HepG2 (cell line): ENCODE measurements around the gene JPT2. TPM values are rescaled to one million over a fixed set of nuclear protein-coding genes. Genes with fewer than 3 reads are reported as not detected.

Experiments
- ATAC-seq: fragments of 200-7000 bp; cut with Tn5 transposase; 3 replicates; pipeline ENCODE4 v1.9.1; 2020; ENCODE audit warnings: mild to moderate bottlenecking, moderate library complexity
- BruUV-seq: library from RNA; stranded (reverse); fragments of 400-500 nt; replicated peaks from 2 replicates; lab custom pipeline; 2021; lab: Mats Ljungman, UMichigan
- CTCF ChIA-PET: fragments of 300-600 bp; formaldehyde crosslinking; extraction: SDS; loops from one replicate; lab custom pipeline; 2021; ENCODE audit warnings: low total read pairs, inconsistent platforms, low intra/inter-chr PET ratio; lab: Yijun Ruan, JAX
- POLR2A ChIA-PET: fragments of 350-600 bp; sonication (Branson Sonifier 250); formaldehyde crosslinking; loops from one replicate; lab custom pipeline; 2020; ENCODE audit warnings: antibody characterized with exemption, inconsistent platforms; lab: Yijun Ruan, JAX
- DNase-seq: peaks from one replicate; pipeline ENCODE4 v3.0.0-alpha.2; 2015; ENCODE audit warnings: low spot score
- FAIRE-seq: peaks from 3 replicates; lab custom pipeline; 2011; peaks lifted over from hg19 to GRCh38; lab: Jason Lieb, UNC
- H2AFZ ChIP-seq: one replicate; pipeline ENCODE4 v1.6.1; 2011; ENCODE audit warnings: low read length, inconsistent platforms
- H3K27ac ChIP-seq: fragments of 300-600 bp; 3 replicates; pipeline ENCODE4 v1.8.0; 2011; ENCODE audit warnings: mixed run types, mild to moderate bottlenecking, mixed read lengths, low read length, inconsistent platforms; ENCODE audit not compliant: insufficient read depth; ENCODE audit errors: extremely low read length
- H3K27me3 ChIP-seq, 2 experiments: fragments of 200-600 bp in 1 of 2; 2 replicates in 1 of 2; 3 replicates in 1 of 2; pipeline versions ENCODE4 v1.6.0 to v1.8.0; 2011; ENCODE audit warnings: low read length in 2 of 2, mild to moderate bottlenecking in 2 of 2, moderate library complexity in 2 of 2, inconsistent platforms in 1 of 2; ENCODE audit not compliant: insufficient read depth in 2 of 2, control insufficient read depth in 1 of 2
- H3K36me3 ChIP-seq, 2 experiments: fragments of 200-600 bp in 1 of 2; replicated peaks in 1 of 2; 2 replicates in 1 of 2; 3 replicates in 1 of 2; pipeline versions ENCODE4 v1.5.1 to v1.8.0; 2011; ENCODE audit warnings: low read length in 2 of 2, inconsistent platforms in 1 of 2; ENCODE audit not compliant: insufficient read depth in 2 of 2, control insufficient read depth in 1 of 2
- H3K4me1 ChIP-seq: 2 replicates; pipeline ENCODE4 v1.5.1; 2012; ENCODE audit warnings: low read length, inconsistent platforms; ENCODE audit not compliant: insufficient read depth
- H3K4me2 ChIP-seq: 2 replicates; pipeline ENCODE4 v1.6.0; 2011; ENCODE audit warnings: low read depth, low read length, inconsistent platforms
- H3K4me3 ChIP-seq, 3 experiments: fragments of 200-600 bp in 1 of 3; sonication (generic), shearing (Covaris generic) in 1 of 3; replicated peaks in 1 of 3; 2 replicates each; pipeline ENCODE4 v1.5.1; 2011 to 2016; ENCODE audit warnings: low read length in 3 of 3, inconsistent platforms in 2 of 3, low read depth in 2 of 3, mild to moderate bottlenecking in 2 of 3, control low read depth in 1 of 3, mixed read lengths in 1 of 3; ENCODE audit not compliant: insufficient read depth in 1 of 3
- H3K79me2 ChIP-seq: one replicate; pipeline ENCODE4 v1.6.1; 2011; ENCODE audit warnings: low read length, inconsistent platforms; ENCODE audit not compliant: insufficient read depth
- H3K9ac ChIP-seq: 2 replicates; pipeline ENCODE4 v1.6.0; 2011; ENCODE audit warnings: mild to moderate bottlenecking, low read depth, low read length, inconsistent platforms; ENCODE audit not compliant: insufficient read depth
- H3K9me3 ChIP-seq: 2 replicates; pipeline ENCODE4 v1.5.1; 2012; ENCODE audit warnings: mild to moderate bottlenecking, low read length
- H4K20me1 ChIP-seq: 2 replicates; pipeline ENCODE4 v1.6.0; 2011; ENCODE audit warnings: inconsistent platforms, mild to moderate bottlenecking, low read length, moderate library complexity; ENCODE audit not compliant: insufficient read depth
- BRCA1 ChIP-seq: sonication (generic); formaldehyde crosslinking; IDR thresholded peaks from 2 replicates; pipeline ENCODE4 v1.4.0; 2020; ENCODE audit warnings: missing genetic modification reagents
- ETV6 ChIP-seq: sonication (generic); formaldehyde crosslinking; conservative IDR thresholded peaks from 2 replicates; pipeline ENCODE4 v1.4.0; 2020; ENCODE audit warnings: missing genetic modification reagents
- SNAPC2 ChIP-seq: sonication (generic); formaldehyde crosslinking; IDR thresholded peaks from 2 replicates; pipeline ENCODE4 v1.8.1; 2022; ENCODE audit warnings: mild to moderate bottlenecking, missing genetic modification reagents
- ZEB1 ChIP-seq: IDR thresholded peaks from 2 replicates; pipeline ENCODE4 v1.6.1; 2012; ENCODE audit warnings: mild to moderate bottlenecking, low read depth, inconsistent platforms; ENCODE audit not compliant: insufficient replicate concordance
- ZNF224 ChIP-seq: sonication (generic); formaldehyde crosslinking; IDR thresholded peaks from 2 replicates; pipeline ENCODE4 v1.5.0; 2020; ENCODE audit warnings: mild to moderate bottlenecking, missing genetic modification reagents
- ZNF501 ChIP-seq: sonication (generic); formaldehyde crosslinking; IDR thresholded peaks from 2 replicates; pipeline ENCODE4 v1.5.1; 2020; ENCODE audit warnings: mild to moderate bottlenecking, moderate library complexity, missing genetic modification reagents
- ZNF552 ChIP-seq: sonication (generic); formaldehyde crosslinking; IDR thresholded peaks from 2 replicates; pipeline ENCODE4 v1.9.0; 2022; ENCODE audit warnings: missing genetic modification reagents, mild to moderate bottlenecking, borderline replicate concordance
- ZNF577 ChIP-seq: sonication (generic); formaldehyde crosslinking; IDR thresholded peaks from 2 replicates; pipeline ENCODE4 v1.4.0; 2020; ENCODE audit warnings: mild to moderate bottlenecking, low read depth, missing genetic modification reagents, borderline replicate concordance
- ZNF644 ChIP-seq: IDR thresholded peaks from 2 replicates; pipeline ENCODE4 v1.6.1; 2016; ENCODE audit warnings: low read depth
- ZNF749 ChIP-seq: sonication (generic); formaldehyde crosslinking; IDR thresholded peaks from 2 replicates; pipeline ENCODE4 v1.8.0; 2022; ENCODE audit warnings: mild to moderate bottlenecking, missing genetic modification reagents, moderate library complexity, borderline replicate concordance
- ZNF761 ChIP-seq: sonication (generic); formaldehyde crosslinking; conservative IDR thresholded peaks from 2 replicates; pipeline ENCODE4 v1.4.0; 2020; ENCODE audit warnings: mild to moderate bottlenecking, missing genetic modification reagents
- WGBS: methylation state at CpG from one replicate; pipeline ENCODE4 v1.1.6; 2017; ENCODE audit warnings: low lambda C conversion rate; 5-methylcytosine and 5-hydroxymethylcytosine counted together
- in situ Hi-C: cut with HindIII; loops from 2 replicates; pipeline ENCODE4 v1.10.0; 2017; ENCODE audit warnings: low pct_unique_long_range_greater_than_20kb; ENCODE audit not compliant: extremely low pct_ligation_motif_present
- intact Hi-C: fragments of 100-400 bp; cut with micrococcal nuclease; formaldehyde crosslinking; loops from one replicate; pipeline ENCODE4 v1.10.0; 2022; ENCODE audit not compliant: unreplicated experiment
- polyA plus RNA-seq, 8 experiments: library from polyadenylated mRNA; depleted of rRNA in 3 of 8; stranded (reverse) in 7 of 8; unstranded in 1 of 8; fragments of >200 nt; fragmentation: Illumina TruSeq in 4 of 8; extraction: Trizol in 4 of 8; gene quantifications; 2 replicates each; pipeline versions ENCODE4 v1.2.1 to v1.2.3, GENCODE V29; 2011 to 2016; ENCODE audit warnings: low read depth in 4 of 8, missing spikeins in 1 of 8, mixed read lengths in 1 of 8; ENCODE audit not compliant: insufficient read depth in 1 of 8
- total RNA-seq, 5 experiments: library from RNA; depleted of rRNA; stranded (reverse); fragments of >200 nt; fragmentation: Illumina TruSeq; extraction: Trizol; gene quantifications; 2 replicates each; pipeline ENCODE4 v1.2.3, GENCODE V29; 2016; ENCODE audit warnings: low read depth in 1 of 5
- TF ChIP-seq, protein P1 (sequence below): sonication (generic); formaldehyde crosslinking; IDR thresholded peaks from 2 replicates; pipeline ENCODE4 v1.5.0; 2020; ENCODE audit warnings: missing genetic modification reagents
- TF ChIP-seq, protein P2 (sequence below): sonication (generic); formaldehyde crosslinking; IDR thresholded peaks from 2 replicates; pipeline ENCODE4 v1.8.0; 2022; ENCODE audit warnings: mild to moderate bottlenecking, missing genetic modification reagents, moderate library complexity

JPT2 gene
- total and polyA plus RNA-seq, 2 of the 13 experiments (the other 11 are each of a cell fraction or from before 2014, with no cell fraction given): 53.5 to 89.4 TPM

DNA sequence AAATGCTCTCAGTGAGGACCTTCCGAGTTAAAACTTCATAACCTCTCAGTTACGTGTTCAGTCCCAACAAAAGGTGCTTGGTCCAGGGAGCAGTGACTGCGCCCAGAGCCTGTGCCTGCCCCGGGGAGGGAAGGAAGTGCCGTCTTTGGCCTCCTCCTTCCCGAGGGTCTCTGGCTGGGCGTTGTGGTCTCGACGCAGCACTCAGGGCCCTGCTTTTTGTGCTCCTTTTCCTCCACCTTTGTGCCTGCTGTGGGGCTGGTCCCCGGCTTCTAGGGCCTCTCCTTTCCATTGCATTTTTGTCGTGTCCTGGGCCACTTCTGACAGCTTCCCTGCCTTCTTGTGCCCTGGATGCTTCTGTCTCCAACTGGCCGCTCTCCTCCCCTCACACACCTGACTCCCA lies 36.8 kb upstream of the JPT2 start:
- Histone ChIP-seq H3K27me3 (no peaks in the 10 kb centered on the region), H3K79me2 (no peaks in the 10 kb centered on the region), H3K9ac (no peak overlapping the region), H3K36me3 (peaks cover 32 to 73% of the 10 kb centered on the region in 2 experiments; a peak in 4 of 5 replicates), H4K20me1 (no peaks in the 10 kb centered on the region), H3K27ac (no peak overlapping the region), H3K4me1 (peaks cover 7% of the 10 kb centered on the region), H3K9me3 (no peaks in the 10 kb centered on the region), H3K4me2 (no peak overlapping the region), H3K4me3 (no peak overlapping the region), H2AFZ (no peak overlapping the region)
- TF ChIP-seq, protein P1, sequence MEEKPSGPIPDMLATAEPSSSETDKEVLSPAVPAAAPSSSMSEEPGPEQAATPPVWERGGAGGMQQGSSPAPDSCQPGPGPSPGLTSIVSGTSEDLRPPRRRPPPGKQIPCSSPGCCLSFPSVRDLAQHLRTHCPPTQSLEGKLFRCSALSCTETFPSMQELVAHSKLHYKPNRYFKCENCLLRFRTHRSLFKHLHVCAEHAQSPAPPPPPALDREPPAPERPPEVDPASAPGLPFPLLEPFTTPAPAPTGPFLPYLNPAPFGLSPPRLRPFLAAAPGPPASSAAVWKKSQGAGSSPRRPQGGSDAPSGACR (CRISPR knock-in tag): no peak
- TF ChIP-seq SNAPC2 (CRISPR knock-in tag): no peak
- TF ChIP-seq BRCA1 (CRISPR knock-in tag): no peak
- TF ChIP-seq ZNF761 (CRISPR knock-in tag): no peak
- TF ChIP-seq, protein P2, sequence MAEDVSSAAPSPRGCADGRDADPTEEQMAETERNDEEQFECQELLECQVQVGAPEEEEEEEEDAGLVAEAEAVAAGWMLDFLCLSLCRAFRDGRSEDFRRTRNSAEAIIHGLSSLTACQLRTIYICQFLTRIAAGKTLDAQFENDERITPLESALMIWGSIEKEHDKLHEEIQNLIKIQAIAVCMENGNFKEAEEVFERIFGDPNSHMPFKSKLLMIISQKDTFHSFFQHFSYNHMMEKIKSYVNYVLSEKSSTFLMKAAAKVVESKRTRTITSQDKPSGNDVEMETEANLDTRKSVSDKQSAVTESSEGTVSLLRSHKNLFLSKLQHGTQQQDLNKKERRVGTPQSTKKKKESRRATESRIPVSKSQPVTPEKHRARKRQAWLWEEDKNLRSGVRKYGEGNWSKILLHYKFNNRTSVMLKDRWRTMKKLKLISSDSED (CRISPR knock-in tag): no peak
- no peak for TF ChIP-seq ETV6
- no peak for TF ChIP-seq ZNF224 (CRISPR knock-in tag)
- no peak for TF ChIP-seq ZNF501 (CRISPR knock-in tag)
- TF ChIP-seq ZNF749 (CRISPR knock-in tag): no peak
- TF ChIP-seq ZNF644 (CRISPR knock-in tag): no peak
- no peak for TF ChIP-seq ZNF552 (CRISPR knock-in tag)
- no peak for TF ChIP-seq ZNF577 (CRISPR knock-in tag)
- no peak for TF ChIP-seq ZEB1
- CTCF ChIA-PET: no interaction called here
- intact Hi-C loops (no loop called here), in situ Hi-C loops (no loop called here)
- FAIRE-seq (no peak), DNase-seq (no peak), ATAC-seq (no peak)
- POLR2A ChIA-PET: no interaction called here
- BruUV-seq: no TSS peak
- 97% methylated on average over 12 of the region's 12 CpGs for WGBS
